ENCODE data around the gene ZNF570.
A peak's percentile ranks its signal among the peaks of the same experiment; 100 is the strongest.

ZNF570 gene

GRCh38 chr19:37468961-37469777, at the start of gene ZNF570:
Gene ZNF570, plus strand, starts transcription at chr19:37469356. Its CDS starts 999 bp downstream, at chr19:37470355.
- DNase-seq (ENCODE audit: low read depth): peak; percentile 80

GRCh38 chr19:37452500-37453245, 16.5 kb upstream of the ZNF570 start:
- DNase-seq (ENCODE audit: low read depth): no peak

- no peak for DNase-seq (ENCODE audit: low read depth)
Observed at GRCh38 chr19:37466277-37466797, 2.8 kb upstream of the ZNF570 start.

GRCh38 chr19:37466798-37467607, 2.2 kb upstream of the ZNF570 start, which contains the start of gene ZNF569:
Gene ZNF569, minus strand, starts transcription at chr19:37467444. Its CDS starts 22,523 bp downstream, at chr19:37444921.
- DNase-seq (ENCODE audit: low read depth): peak; percentile 77

- no peak for DNase-seq (ENCODE audit: low read depth)
Observed at GRCh38 chr19:37467608-37468090, 1.5 kb upstream of the ZNF570 start.

GRCh38 chr19:37470216-37470615, 1.1 kb downstream of the ZNF570 start:
- DNase-seq (ENCODE audit: low read depth): no peak

GRCh38 chr19:37472165-37472564, 3.0 kb downstream of the ZNF570 start:
- no peak for DNase-seq (ENCODE audit: low read depth)

GRCh38 chr19:37484406-37485168, 15.4 kb downstream of the ZNF570 start:
- DNase-seq (ENCODE audit: low read depth): no peak

- DNase-seq (ENCODE audit: low read depth): no peak
Observed at GRCh38 chr19:37492213-37492612, 23.1 kb downstream of the ZNF570 start.

- no peak for DNase-seq (ENCODE audit: low read depth)
Observed at GRCh38 chr19:37505958-37506386, 36.8 kb downstream of the ZNF570 start.

- DNase-seq (ENCODE audit: low read depth): peak; percentile 69
Observed at GRCh38 chr19:37506387-37507166, 37.4 kb downstream of the ZNF570 start, which contains the start of gene ZNF793. Gene ZNF793, plus strand, starts transcription at chr19:37506939. Its CDS starts 16,501 bp downstream, at chr19:37523440.

GRCh38 chr19:37507167-37507464, 38.0 kb downstream of the ZNF570 start:
- DNase-seq (ENCODE audit: low read depth): no peak

GRCh38 chr19:37511186-37511585, 42.0 kb downstream of the ZNF570 start:
- no peak for DNase-seq (ENCODE audit: low read depth)

GRCh38 chr19:37511821-37512220, 42.7 kb downstream of the ZNF570 start:
- no peak for DNase-seq (ENCODE audit: low read depth)

- no peak for DNase-seq (ENCODE audit: low read depth)
Observed at GRCh38 chr19:37513397-37513796, 44.2 kb downstream of the ZNF570 start.

- no peak for DNase-seq (ENCODE audit: low read depth)
Observed at GRCh38 chr19:37519890-37520289, 50.7 kb downstream of the ZNF570 start.

- no peak for DNase-seq (ENCODE audit: low read depth)
Observed at GRCh38 chr19:37537391-37537947, 68.3 kb downstream of the ZNF570 start.
